Stimulated activated naive CD8-positive, alpha-beta T cell treated with anti-CD3 and anti-CD28 coated beads, Interleukin-15, amount 100 ng/mL, for 72 hours (primary cell): ENCODE measurements around the gene PANX3.

ENCODE experiments used
- ATAC-seq: fragments of 150-1000 bp; cut with Tn5 transposase; 2 replicates; pipeline ENCODE4 v1.10.0; 2021; ENCODE audit warnings: mild to moderate bottlenecking, moderate library complexity
- DNase-seq, 2 donors: peaks; one replicate each; pipeline ENCODE4 v3.0.0; 2021 to 2022
- H3K27ac Mint-ChIP-seq, 2 donors: one replicate each; pipeline ENCODE4 v1.8.0; 2022; ENCODE audit warnings: mild to moderate bottlenecking in 2 of 2, mixed read lengths in 2 of 2, moderate library complexity in 2 of 2
- H3K27me3 Mint-ChIP-seq: one replicate; pipeline ENCODE4 v1.8.0; 2022; ENCODE audit warnings: mixed read lengths
- H3K4me1 Mint-ChIP-seq: one replicate; pipeline ENCODE4 v1.8.0; 2022; ENCODE audit warnings: mild to moderate bottlenecking, mixed read lengths
- H3K4me3 Mint-ChIP-seq, 2 donors: one replicate each; pipeline ENCODE4 v1.8.0; 2022; ENCODE audit warnings: mild to moderate bottlenecking in 2 of 2, mixed read lengths in 2 of 2, moderate library complexity in 1 of 2
- H3K9me3 Mint-ChIP-seq, 2 donors: one replicate each; pipeline ENCODE4 v1.8.0; 2022; ENCODE audit warnings: mixed read lengths in 2 of 2

The PANX3 gene

GRCh38 chr11:124611064-124611463 lies at the start of gene PANX3:
Gene PANX3, plus strand, starts transcription at chr11:124611428. Its CDS starts 129 bp downstream, at chr11:124611557.
- DNase-seq (no peak), ATAC-seq (peak; percentile 16)
- Mint-ChIP-seq H3K4me3 (no peak within 1 kb of the TSS), H3K4me1 (peaks cover 19% of the 10 kb centered on the region), H3K27me3 (no peaks in the 10 kb centered on the region), H3K27ac (peak within 1 kb of the TSS; percentile 58 to 88), H3K9me3 (no peaks in the 10 kb centered on the region)

GRCh38 chr11:124569697-124570096 lies 41.5 kb upstream of the PANX3 start, which contains the start of gene OR8A1:
Gene OR8A1, plus strand, starts transcription at chr11:124569997. Its CDS starts 123 bp downstream, at chr11:124570120.
- no peaks in the 10 kb centered on the region for H3K9me3 Mint-ChIP-seq
- DNase-seq: no peak
- peaks cover 26% of the 10 kb centered on the region for H3K27me3 Mint-ChIP-seq
- no peaks in the 10 kb centered on the region for H3K4me1 Mint-ChIP-seq
- no peak for ATAC-seq
- no peak within 1 kb of the TSS for H3K27ac Mint-ChIP-seq
- H3K4me3 Mint-ChIP-seq: no peak within 1 kb of the TSS

GRCh38 chr11:124570160-124570559 lies 41.1 kb upstream of the PANX3 start:
- peaks cover 26% of the 10 kb centered on the region for H3K27me3 Mint-ChIP-seq
- no peaks in the 10 kb centered on the region for H3K9me3 Mint-ChIP-seq
- ATAC-seq: no peak
- no peaks in the 10 kb centered on the region for H3K4me1 Mint-ChIP-seq
- no peak overlapping the region for H3K4me3 Mint-ChIP-seq
- no peak overlapping the region for H3K27ac Mint-ChIP-seq
- no peak for DNase-seq

- Mint-ChIP-seq H3K27ac (no peak overlapping the region), H3K4me3 (no peak overlapping the region), H3K27me3 (peaks cover 12% of the 10 kb centered on the region), H3K9me3 (no peaks in the 10 kb centered on the region), H3K4me1 (no peaks in the 10 kb centered on the region)
- DNase-seq: no peak
- ATAC-seq: no peak
These were observed 33.4 kb upstream of the PANX3 start for GRCh38 chr11:124577716-124578427.

GRCh38 chr11:124578761-124579160 lies 32.5 kb upstream of the PANX3 start:
- Mint-ChIP-seq H3K4me1 (no peaks in the 10 kb centered on the region), H3K27ac (peak overlapping the region in 1 of 2 donors; percentile 54), H3K9me3 (no peaks in the 10 kb centered on the region), H3K27me3 (peaks cover 8% of the 10 kb centered on the region), H3K4me3 (no peak overlapping the region)
- ATAC-seq (no peak), DNase-seq (no peak)

GRCh38 chr11:124581817-124582216 lies 29.4 kb upstream of the PANX3 start:
- no peak overlapping the region for H3K4me3 Mint-ChIP-seq
- ATAC-seq: no peak
- H3K27ac Mint-ChIP-seq: no peak overlapping the region

GRCh38 chr11:124582565-124582964 lies 28.7 kb upstream of the PANX3 start:
- Mint-ChIP-seq H3K4me1 (no peaks in the 10 kb centered on the region), H3K9me3 (no peaks in the 10 kb centered on the region), H3K27me3 (peaks cover 16% of the 10 kb centered on the region), H3K4me3 (no peak overlapping the region), H3K27ac (no peak overlapping the region)
- DNase-seq: no peak
- no peak for ATAC-seq

More at GRCh38 chr11:124581817-124582216, 29.4 kb upstream of the PANX3 start:
- no peak for DNase-seq
- H3K4me1 Mint-ChIP-seq: no peaks in the 10 kb centered on the region
- peaks cover 9% of the 10 kb centered on the region for H3K27me3 Mint-ChIP-seq
- H3K9me3 Mint-ChIP-seq: no peaks in the 10 kb centered on the region

- Mint-ChIP-seq H3K4me3 (no peak overlapping the region), H3K27ac (no peak overlapping the region), H3K9me3 (no peaks in the 10 kb centered on the region), H3K27me3 (peaks cover 21% of the 10 kb centered on the region), H3K4me1 (no peaks in the 10 kb centered on the region)
- DNase-seq: no peak
- ATAC-seq: no peak
These were observed 27.4 kb upstream of the PANX3 start for GRCh38 chr11:124583781-124584180.

- Mint-ChIP-seq H3K9me3 (no peaks in the 10 kb centered on the region), H3K4me3 (no peak overlapping the region), H3K27ac (no peak overlapping the region), H3K27me3 (peaks cover 21% of the 10 kb centered on the region), H3K4me1 (no peaks in the 10 kb centered on the region)
- ATAC-seq (peak; percentile 23), DNase-seq (no peak)
These were observed 26.4 kb upstream of the PANX3 start for GRCh38 chr11:124584681-124585372.

GRCh38 chr11:124586238-124586860 lies 24.9 kb upstream of the PANX3 start:
- Mint-ChIP-seq H3K4me1 (no peaks in the 10 kb centered on the region), H3K9me3 (no peaks in the 10 kb centered on the region), H3K27ac (no peak overlapping the region), H3K27me3 (peaks cover 21% of the 10 kb centered on the region), H3K4me3 (no peak overlapping the region)
- ATAC-seq (no peak), DNase-seq (peak; percentile 27 to 29)

GRCh38 chr11:124591430-124591829 lies 19.8 kb upstream of the PANX3 start:
- H3K9me3 Mint-ChIP-seq: no peaks in the 10 kb centered on the region
- peaks cover 24% of the 10 kb centered on the region for H3K27me3 Mint-ChIP-seq
- no peaks in the 10 kb centered on the region for H3K4me1 Mint-ChIP-seq
- no peak overlapping the region for H3K27ac Mint-ChIP-seq
- no peak overlapping the region for H3K4me3 Mint-ChIP-seq
- no peak for ATAC-seq
- no peak for DNase-seq

- DNase-seq (no peak), ATAC-seq (no peak)
- Mint-ChIP-seq H3K27me3 (peaks cover 20% of the 10 kb centered on the region), H3K9me3 (no peaks in the 10 kb centered on the region), H3K4me3 (no peak overlapping the region), H3K27ac (no peak overlapping the region), H3K4me1 (no peaks in the 10 kb centered on the region)
These were observed 18.6 kb upstream of the PANX3 start for GRCh38 chr11:124592627-124593026.

- Mint-ChIP-seq H3K4me3 (no peak overlapping the region), H3K27me3 (peaks cover 29% of the 10 kb centered on the region), H3K9me3 (no peaks in the 10 kb centered on the region), H3K27ac (no peak overlapping the region), H3K4me1 (no peaks in the 10 kb centered on the region)
- no peak for DNase-seq
- no peak for ATAC-seq
These were observed 15.9 kb upstream of the PANX3 start for GRCh38 chr11:124595302-124595701.

GRCh38 chr11:124597626-124598025 lies 13.6 kb upstream of the PANX3 start:
- no peaks in the 10 kb centered on the region for H3K4me1 Mint-ChIP-seq

GRCh38 chr11:124600621-124601320 lies 10.5 kb upstream of the PANX3 start:
- Mint-ChIP-seq H3K27me3 (peaks cover 33% of the 10 kb centered on the region), H3K4me1 (no peaks in the 10 kb centered on the region), H3K27ac (no peak overlapping the region), H3K9me3 (no peaks in the 10 kb centered on the region), H3K4me3 (no peak overlapping the region)
- ATAC-seq: no peak
- no peak for DNase-seq

More at GRCh38 chr11:124597626-124598025, 13.6 kb upstream of the PANX3 start:
- H3K9me3 Mint-ChIP-seq: no peaks in the 10 kb centered on the region
- DNase-seq (no peak), ATAC-seq (no peak)
- no peak overlapping the region for H3K27ac Mint-ChIP-seq
- H3K27me3 Mint-ChIP-seq: peaks cover 36% of the 10 kb centered on the region
- H3K4me3 Mint-ChIP-seq: no peak overlapping the region
